ENCODE measurements around the gene CIAO1.
"Not testable (repeated sequence)": the region's sequence is repeated elsewhere in the genome, so short reads cannot be mapped to it uniquely, and the experiment has no call there.

CIAO1 gene

DNA sequence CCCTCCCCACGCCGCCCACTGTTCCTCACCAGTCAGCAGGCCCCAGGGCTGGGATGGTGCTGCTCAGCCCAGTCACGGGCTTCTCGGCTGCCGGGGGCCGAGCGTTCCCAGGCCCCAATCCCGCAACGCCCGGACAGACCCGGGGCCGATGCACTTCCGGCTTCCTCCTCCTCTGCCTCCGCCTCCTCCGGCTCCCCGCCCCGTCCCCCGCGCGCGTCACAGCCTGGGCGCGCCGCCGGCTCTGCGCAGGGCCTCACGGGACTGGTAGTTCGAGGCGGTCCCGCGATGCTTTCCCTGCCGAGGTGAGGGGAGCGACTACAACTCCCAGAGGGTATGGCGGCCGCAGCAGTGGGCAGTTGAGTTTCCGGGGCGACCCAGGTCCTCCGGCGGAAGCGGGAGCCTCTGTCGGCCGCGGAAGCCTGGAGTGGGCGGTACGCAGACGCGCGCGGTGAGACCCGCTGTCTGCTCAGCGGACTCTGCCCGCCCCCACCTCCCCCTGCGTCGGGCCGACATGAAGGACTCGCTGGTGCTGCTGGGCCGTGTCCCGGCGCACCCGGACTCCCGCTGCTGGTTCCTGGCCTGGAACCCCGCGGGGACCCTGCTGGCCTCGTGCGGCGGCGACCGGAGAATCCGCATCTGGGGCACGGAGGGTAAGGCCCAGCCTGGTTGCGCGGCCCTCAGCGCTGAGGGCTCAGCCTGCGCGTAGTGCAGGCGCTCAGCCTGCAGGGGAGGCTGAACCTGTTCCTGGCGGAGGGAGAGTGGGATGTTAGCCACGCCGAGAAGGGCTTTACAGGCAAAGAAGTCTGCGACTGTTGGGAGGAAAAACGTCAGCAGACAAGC is at the start of gene CIAO1, which contains the start of gene TMEM127:
CIAO1 (plus strand) TSS at position 386 of the 840 bp plus-strand sequence; CDS start at position 512, 126 bp downstream.
TMEM127 (minus strand) TSS at position 158 of the 840 bp plus-strand sequence. CDS start 616 bp downstream, outside the sequence.
- DNase-seq, result peak; percentile 90 to 93

- DNase-seq, result no peak
Observed at GRCh38 chr2:96218508-96219131, 47.4 kb upstream of the CIAO1 start.

DNA sequence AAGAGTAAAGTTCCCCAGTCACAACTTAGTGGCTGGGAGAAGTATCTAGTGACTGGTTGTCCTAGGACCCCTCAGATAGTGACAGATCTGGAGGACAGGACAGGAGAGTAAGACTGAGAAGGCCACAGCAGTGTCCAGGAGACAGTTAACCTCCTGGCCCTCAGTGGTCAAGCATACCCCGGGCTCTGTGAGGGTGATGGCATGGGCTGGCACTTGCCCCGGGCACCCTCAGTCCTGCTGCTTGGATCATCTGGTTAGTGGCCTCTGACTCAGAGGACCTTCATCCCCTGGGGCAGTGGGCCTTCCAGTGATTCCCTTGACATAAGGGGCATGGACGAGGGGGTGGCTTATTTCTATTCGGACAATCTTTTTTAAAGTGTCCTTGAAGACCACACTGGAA is 46.1 kb upstream of the CIAO1 start:
- not testable (repeated sequence) for DNase-seq

GRCh38 chr2:96221106-96221505 is 44.9 kb upstream of the CIAO1 start:
- DNase-seq, result not testable (repeated sequence)

DNA sequence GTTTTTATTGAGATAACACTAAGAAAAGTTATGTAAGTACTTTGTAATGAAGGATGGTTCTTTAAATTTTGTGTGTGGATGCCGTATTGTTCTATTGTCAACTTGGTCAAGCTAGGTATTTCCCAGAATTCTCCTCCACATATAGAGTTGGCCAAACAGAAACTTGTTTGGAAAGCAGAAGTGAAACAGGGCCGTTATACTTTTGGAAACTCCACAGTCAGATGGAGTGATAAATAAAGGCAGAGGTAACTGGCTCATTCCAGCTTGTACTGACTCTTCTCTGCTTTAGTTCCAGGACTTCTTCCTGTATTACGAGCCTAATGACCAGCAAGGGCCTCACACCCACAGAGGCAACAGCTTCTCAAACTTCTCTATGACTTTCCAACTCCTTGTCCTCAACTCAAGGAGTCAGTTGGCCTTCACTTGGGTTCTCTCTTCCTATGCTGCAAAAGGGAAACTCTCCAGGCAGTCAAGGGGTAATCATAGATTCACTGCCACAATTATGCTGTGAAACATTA is 41.0 kb upstream of the CIAO1 start:
- no peak for DNase-seq

GRCh38 chr2:96231316-96231715 is 34.7 kb upstream of the CIAO1 start:
- DNase-seq, result no peak

DNA sequence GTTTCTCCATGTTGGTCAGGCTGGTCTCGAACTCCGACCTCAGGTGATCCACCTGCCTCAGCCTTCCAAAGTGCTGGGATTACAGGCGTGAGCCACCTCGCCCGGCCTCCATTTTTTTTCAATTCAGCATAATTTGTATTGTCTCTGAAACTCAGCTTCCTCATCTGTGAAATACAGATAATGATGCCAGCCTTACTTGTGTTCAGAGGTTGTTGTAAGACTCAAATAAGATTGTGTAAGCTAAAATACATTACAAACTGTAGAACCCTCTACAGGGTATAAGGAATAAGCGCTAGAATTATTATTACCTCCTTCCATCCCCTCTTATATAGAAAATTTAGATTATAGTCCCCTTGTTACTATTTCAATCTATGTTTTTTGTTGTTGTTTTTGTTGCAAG is 32.6 kb upstream of the CIAO1 start:
- DNase-seq, result no peak

- no peak for DNase-seq
Observed at GRCh38 chr2:96233880-96234316, 32.1 kb upstream of the CIAO1 start.

GRCh38 chr2:96236882-96237281 is 29.1 kb upstream of the CIAO1 start:
- DNase-seq, result no peak

DNA sequence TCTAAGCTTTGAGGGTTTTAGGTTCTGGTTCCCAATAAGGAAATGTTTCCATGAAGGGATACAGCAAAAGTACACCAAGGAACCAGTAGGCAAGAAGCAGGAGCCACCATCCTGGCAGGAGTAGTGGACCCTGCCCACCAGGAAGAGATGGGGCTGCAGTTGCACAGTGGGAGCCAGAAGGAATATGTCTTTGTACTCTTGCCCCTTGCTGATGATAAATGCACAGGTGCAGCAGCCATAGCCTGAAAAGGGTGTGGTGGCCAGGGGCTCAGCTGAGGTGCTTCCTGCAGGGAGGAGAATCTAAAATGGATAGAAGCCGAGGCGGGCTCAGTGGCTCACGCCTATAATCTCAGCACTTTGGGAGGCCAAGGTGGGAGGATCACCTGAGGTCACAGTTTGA is 27.8 kb upstream of the CIAO1 start:
- no peak for DNase-seq

DNA sequence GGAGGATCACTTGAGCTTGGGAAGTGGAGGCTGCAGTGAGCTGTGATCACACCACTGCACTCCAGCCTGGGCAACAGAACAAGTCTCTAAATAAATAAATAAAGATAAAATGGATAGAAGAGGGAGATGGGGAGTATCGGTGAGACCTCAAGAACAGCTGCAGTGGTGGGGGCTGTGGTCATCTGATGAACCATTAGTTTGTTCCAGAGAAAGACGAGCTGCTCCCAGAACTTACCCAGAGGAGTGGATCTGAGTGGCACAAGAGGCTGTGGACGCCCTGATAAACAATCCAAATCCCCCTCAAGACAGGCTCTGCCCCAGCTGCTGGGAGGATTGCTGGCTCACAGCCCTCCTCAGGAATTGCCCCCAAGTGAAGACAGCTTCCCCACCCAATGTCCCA is 26.9 kb upstream of the CIAO1 start:
- DNase-seq, result no peak

GRCh38 chr2:96239745-96240264 is 26.2 kb upstream of the CIAO1 start:
- DNase-seq, result no peak

DNA sequence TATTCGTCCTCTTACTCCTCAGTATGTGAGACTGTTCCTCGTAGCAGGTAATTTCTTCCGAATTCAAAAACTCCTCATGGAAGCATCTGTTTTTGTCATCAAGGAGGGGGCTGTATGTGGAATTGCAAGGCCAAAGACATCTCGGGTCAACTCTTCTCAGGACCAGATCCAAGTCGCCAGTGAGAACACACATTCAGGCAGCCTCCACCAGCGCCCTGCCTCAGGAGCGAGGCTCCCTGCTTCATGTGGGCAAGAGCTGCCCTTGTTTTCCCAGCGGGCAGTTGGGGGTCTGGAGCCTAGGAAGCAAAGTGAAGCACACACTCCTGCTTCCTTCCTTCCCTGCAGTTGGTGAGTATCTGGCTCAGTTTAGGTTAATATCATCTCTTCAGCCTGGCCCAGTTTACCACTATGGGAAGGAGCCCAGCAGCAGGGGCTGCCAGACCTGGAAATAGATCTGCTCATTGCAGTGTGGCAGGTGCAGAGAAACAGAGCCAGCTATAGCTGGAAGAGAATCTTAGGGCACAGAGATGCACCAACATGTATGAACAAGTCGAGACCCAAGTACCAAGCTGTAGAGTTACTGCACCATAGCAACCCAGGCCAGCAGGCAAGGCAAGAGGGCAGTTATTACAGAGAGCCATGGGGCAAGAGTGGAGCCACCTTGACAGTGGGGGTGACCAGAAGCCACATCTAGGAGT is 25.5 kb upstream of the CIAO1 start:
- DNase-seq, result peak; percentile 79 to 88

GRCh38 chr2:96241227-96241626 is 24.8 kb upstream of the CIAO1 start:
- no peak for DNase-seq

GRCh38 chr2:96241900-96242611 is 24.0 kb upstream of the CIAO1 start:
- DNase-seq, result no peak

GRCh38 chr2:96243843-96244242 is 22.2 kb upstream of the CIAO1 start:
- DNase-seq, result no peak

- DNase-seq, result no peak
Observed at GRCh38 chr2:96245609-96246390, 20.2 kb upstream of the CIAO1 start.

- DNase-seq, result no peak
Observed at GRCh38 chr2:96247009-96247408, 19.0 kb upstream of the CIAO1 start.

GRCh38 chr2:96247896-96248295 is 18.1 kb upstream of the CIAO1 start:
- DNase-seq, result no peak

GRCh38 chr2:96248624-96249023 is 17.4 kb upstream of the CIAO1 start:
- no peak for DNase-seq

- DNase-seq, result no peak
Observed at GRCh38 chr2:96249654-96250053, 16.4 kb upstream of the CIAO1 start.

DNA sequence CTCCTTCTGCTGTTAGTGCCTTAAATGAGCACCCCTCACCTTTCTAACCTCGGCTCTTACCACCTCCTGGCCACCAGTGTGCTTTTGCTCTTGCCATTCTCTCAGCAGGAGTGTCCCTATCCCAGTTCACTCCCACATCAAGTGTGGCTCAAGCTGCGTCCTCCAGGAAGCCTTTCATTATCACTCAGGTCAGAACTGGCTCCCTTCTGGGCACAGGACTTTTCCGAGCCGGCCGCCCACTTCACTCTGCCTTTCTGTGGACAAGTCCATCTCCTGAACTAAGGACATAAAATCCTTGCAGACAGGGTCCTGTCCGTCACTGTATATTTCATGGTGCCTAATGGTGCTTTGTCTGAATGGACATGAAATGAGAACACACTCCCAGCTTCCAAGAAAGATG is 15.8 kb upstream of the CIAO1 start:
- no peak for DNase-seq
